NOMO-1 treated with DMSO at 0.1 percent for 48 hours (cell line): Measurements from ENCODE around the gene TGFBR3L.
"Not testable (repeated sequence)": the region's sequence is repeated elsewhere in the genome, so short reads cannot be mapped to it uniquely, and the experiment has no call there.

ENCODE experiments used
- DNase-seq: peaks from one replicate; lab custom pipeline; 2025; ENCODE audit not compliant: unreplicated experiment; lab: John Stamatoyannopoulos, UW

The TGFBR3L gene

GRCh38 chr19:7926727-7927604 lies 12.3 kb downstream of the TGFBR3L start:
- DNase-seq, result no peak

- no peak for DNase-seq
Observed at GRCh38 chr19:7927605-7928333, 13.1 kb downstream of the TGFBR3L start.

- DNase-seq, result no peak
Observed at GRCh38 chr19:7928334-7928706, 13.7 kb downstream of the TGFBR3L start.

- DNase-seq, result peak; percentile 34
Observed at GRCh38 chr19:7928741-7929701, 14.4 kb downstream of the TGFBR3L start.

GRCh38 chr19:7930030-7930429 lies 15.4 kb downstream of the TGFBR3L start:
- DNase-seq, result not testable (repeated sequence)

- no peak for DNase-seq
Observed at GRCh38 chr19:7930765-7931164, 16.1 kb downstream of the TGFBR3L start.

GRCh38 chr19:7931221-7932061 lies 16.8 kb downstream of the TGFBR3L start:
- no peak for DNase-seq

- no peak for DNase-seq
Observed at GRCh38 chr19:7932276-7932929, 17.8 kb downstream of the TGFBR3L start.

GRCh38 chr19:7932930-7933300 lies 18.3 kb downstream of the TGFBR3L start:
- DNase-seq, result no peak

GRCh38 chr19:7933411-7933810 lies 18.8 kb downstream of the TGFBR3L start:
- DNase-seq, result no peak

GRCh38 chr19:7933828-7934725 lies 19.4 kb downstream of the TGFBR3L start:
- DNase-seq, result no peak

- no peak for DNase-seq
Observed at GRCh38 chr19:7934766-7935165, 20.1 kb downstream of the TGFBR3L start.

GRCh38 chr19:7940841-7941240 lies 26.2 kb downstream of the TGFBR3L start:
- DNase-seq, result no peak

- no peak for DNase-seq
Observed at GRCh38 chr19:7941895-7942596, 27.4 kb downstream of the TGFBR3L start.

- peak; percentile 9 for DNase-seq
Observed at GRCh38 chr19:7942981-7943443, 28.4 kb downstream of the TGFBR3L start.

GRCh38 chr19:7943444-7944176 lies 29.0 kb downstream of the TGFBR3L start, which contains the start of gene TIMM44:
Gene TIMM44 (minus strand): TSS chr19:7943666. CDS start chr19:7943651, 15 bp downstream.
- DNase-seq, result peak; percentile 100

GRCh38 chr19:7944177-7944761 lies 29.6 kb downstream of the TGFBR3L start:
- DNase-seq, result peak; percentile 82
